OCI-LY1 (cell line): ENCODE results near the gene CLEC16A.

ENCODE experiments used
- EZH2 ChIP-seq: fragments of 200-600 bp; sonication (generic), shearing (Covaris generic); IDR thresholded peaks from 2 replicates; pipeline ENCODE4 v1.8.0; 2017; ENCODE audit warnings: borderline replicate concordance, mixed run types, mild to moderate bottlenecking, antibody characterized with exemption, low read length, moderate library complexity, mixed read lengths
- TF ChIP-seq, protein P1 (sequence below): fragments of 200-600 bp; sonication (generic), shearing (Covaris generic); IDR thresholded peaks from 2 replicates; pipeline ENCODE4 v1.5.1; 2017; ENCODE audit warnings: mild to moderate bottlenecking, antibody characterized with exemption, low read length, moderate library complexity, mixed read lengths

DNA sequence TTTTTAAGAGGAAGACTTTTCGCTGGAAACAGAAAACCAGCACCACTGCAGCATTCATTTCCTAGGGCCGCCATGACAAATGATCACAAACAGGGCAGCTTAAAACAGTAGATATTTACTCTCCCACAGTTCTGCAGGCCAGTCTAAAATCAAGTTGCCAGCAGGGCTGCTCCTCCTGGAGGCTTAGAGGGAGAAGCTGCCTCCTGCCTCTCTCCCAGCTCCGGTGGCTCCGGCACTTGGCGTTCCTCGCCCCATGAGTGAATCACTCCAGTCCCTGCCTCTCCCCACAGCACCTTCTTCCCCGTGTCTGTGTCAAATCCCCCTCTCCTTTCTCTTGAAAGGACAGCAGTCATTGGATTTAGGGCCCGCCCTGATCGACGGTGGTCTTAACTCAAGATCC lies 239.6 kb downstream of the CLEC16A start:
- TF ChIP-seq EZH2, result no peak
- TF ChIP-seq, protein P1, sequence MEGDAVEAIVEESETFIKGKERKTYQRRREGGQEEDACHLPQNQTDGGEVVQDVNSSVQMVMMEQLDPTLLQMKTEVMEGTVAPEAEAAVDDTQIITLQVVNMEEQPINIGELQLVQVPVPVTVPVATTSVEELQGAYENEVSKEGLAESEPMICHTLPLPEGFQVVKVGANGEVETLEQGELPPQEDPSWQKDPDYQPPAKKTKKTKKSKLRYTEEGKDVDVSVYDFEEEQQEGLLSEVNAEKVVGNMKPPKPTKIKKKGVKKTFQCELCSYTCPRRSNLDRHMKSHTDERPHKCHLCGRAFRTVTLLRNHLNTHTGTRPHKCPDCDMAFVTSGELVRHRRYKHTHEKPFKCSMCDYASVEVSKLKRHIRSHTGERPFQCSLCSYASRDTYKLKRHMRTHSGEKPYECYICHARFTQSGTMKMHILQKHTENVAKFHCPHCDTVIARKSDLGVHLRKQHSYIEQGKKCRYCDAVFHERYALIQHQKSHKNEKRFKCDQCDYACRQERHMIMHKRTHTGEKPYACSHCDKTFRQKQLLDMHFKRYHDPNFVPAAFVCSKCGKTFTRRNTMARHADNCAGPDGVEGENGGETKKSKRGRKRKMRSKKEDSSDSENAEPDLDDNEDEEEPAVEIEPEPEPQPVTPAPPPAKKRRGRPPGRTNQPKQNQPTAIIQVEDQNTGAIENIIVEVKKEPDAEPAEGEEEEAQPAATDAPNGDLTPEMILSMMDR, result no peak
